Measurements from ENCODE around the gene TMBIM1.

Gene TMBIM1

GRCh38 chr2:218244665-218245064 lies 47.6 kb downstream of the TMBIM1 start:
- Histone ChIP-seq H3K4me2 (ENCODE audit: insufficient read depth, low read length, poor library complexity, severe bottlenecking) (no peak overlapping the region), H2BK15ac (ENCODE audit: low read length) (no peak overlapping the region), H3K9me3 (replicated peaks in 1 of 2; ENCODE audit: control insufficient read depth in 2 of 2, insufficient read depth in 1 of 2, low read depth in 1 of 2, low read length in 2 of 2) (no peaks in the 10 kb centered on the region), H2AK5ac (ENCODE audit: low read depth, low read length) (no peak overlapping the region), H4K8ac (ENCODE audit: low read depth, low read length) (no peak overlapping the region), H4K91ac (ENCODE audit: low read depth, low read length, poor library complexity) (no peak overlapping the region), H2BK120ac (ENCODE audit: low read depth, low read length) (no peak overlapping the region), H3K27ac (replicated peaks; ENCODE audit: low read length) (no peak overlapping the region), H3K4ac (ENCODE audit: low read length) (no peak overlapping the region), H3K18ac (ENCODE audit: low read length) (no peak overlapping the region), H3K36me3 (replicated peaks in 1 of 2; ENCODE audit: control insufficient read depth in 2 of 2, insufficient read depth in 2 of 2, low read length in 2 of 2) (peaks cover 38 to 96% of the 10 kb centered on the region in 2 donors), H3K9ac (ENCODE audit: low read depth, low read length, poor library complexity) (no peak overlapping the region), H3K14ac (ENCODE audit: low read length) (no peak overlapping the region), H3K4me3 (ENCODE audit: low read length in 2 of 2) (no peak overlapping the region), H3K27me3 (ENCODE audit: control insufficient read depth in 3 of 3, insufficient read depth in 3 of 3, low read depth in 1 of 3, low read length in 3 of 3) (no peaks in the 10 kb centered on the region), H2BK5ac (ENCODE audit: low read length) (no peak overlapping the region), H3K23ac (ENCODE audit: low read depth, low read length, poor library complexity) (no peak overlapping the region), H2BK12ac (ENCODE audit: low read length) (no peak overlapping the region), H3K79me1 (ENCODE audit: low read depth, low read length) (no peaks in the 10 kb centered on the region), H3K4me1 (ENCODE audit: control insufficient read depth in 2 of 2, insufficient read depth in 1 of 2, low read depth in 1 of 2, low read length in 2 of 2) (no peaks in the 10 kb centered on the region), H2AFZ (ENCODE audit: low read length) (no peak overlapping the region)
- no CpG with 5 or more reads among the region's 2 CpGs for WGBS, 2 donors (ENCODE audit: extremely low coverage in 2 of 2, insufficient read length in 2 of 2, insufficient replicate concordance in 1 of 2)
- no peak for DNase-seq (ENCODE audit: low spot score)

- no peak overlapping the region for H3K18ac ChIP-seq (ENCODE audit: low read length)
- no peak overlapping the region for H3K27ac ChIP-seq (replicated peaks; ENCODE audit: low read length)
- no peak overlapping the region for H3K4ac ChIP-seq (ENCODE audit: low read length)
- no peaks in the 10 kb centered on the region for H3K4me1 ChIP-seq (ENCODE audit: control insufficient read depth in 2 of 2, insufficient read depth in 1 of 2, low read depth in 1 of 2, low read length in 2 of 2)
- no peak overlapping the region for H2BK15ac ChIP-seq (ENCODE audit: low read length)
- no peak overlapping the region for H4K8ac ChIP-seq (ENCODE audit: low read depth, low read length)
- no peak overlapping the region for H4K91ac ChIP-seq (ENCODE audit: low read depth, low read length, poor library complexity)
- H3K27me3 ChIP-seq (ENCODE audit: control insufficient read depth in 3 of 3, insufficient read depth in 3 of 3, low read depth in 1 of 3, low read length in 3 of 3): no peaks in the 10 kb centered on the region
- H3K23ac ChIP-seq (ENCODE audit: low read depth, low read length, poor library complexity): no peak overlapping the region
- H3K4me3 ChIP-seq (ENCODE audit: low read length in 2 of 2): no peak overlapping the region
- H3K36me3 ChIP-seq (replicated peaks in 1 of 2; ENCODE audit: control insufficient read depth in 2 of 2, insufficient read depth in 2 of 2, low read length in 2 of 2): peaks cover 36 to 96% of the 10 kb centered on the region in 2 donors
- H2BK120ac ChIP-seq (ENCODE audit: low read depth, low read length): no peak overlapping the region
- H3K14ac ChIP-seq (ENCODE audit: low read length): no peak overlapping the region
- H3K9ac ChIP-seq (ENCODE audit: low read depth, low read length, poor library complexity): no peak overlapping the region
- H3K79me1 ChIP-seq (ENCODE audit: low read depth, low read length): no peaks in the 10 kb centered on the region
- H3K4me2 ChIP-seq (ENCODE audit: insufficient read depth, low read length, poor library complexity, severe bottlenecking): no peak overlapping the region
- H3K9me3 ChIP-seq (replicated peaks in 1 of 2; ENCODE audit: control insufficient read depth in 2 of 2, insufficient read depth in 1 of 2, low read depth in 1 of 2, low read length in 2 of 2): no peaks in the 10 kb centered on the region
- no peak overlapping the region for H2AFZ ChIP-seq (ENCODE audit: low read length)
- DNase-seq (ENCODE audit: low spot score): no peak
- H2AK5ac ChIP-seq (ENCODE audit: low read depth, low read length): no peak overlapping the region
- H2BK5ac ChIP-seq (ENCODE audit: low read length): no peak overlapping the region
- no CpG with 5 or more reads among the region's 1 CpG for WGBS, 2 donors (ENCODE audit: extremely low coverage in 2 of 2, insufficient read length in 2 of 2, insufficient replicate concordance in 1 of 2)
- H2BK12ac ChIP-seq (ENCODE audit: low read length): no peak overlapping the region
Measured at GRCh38 chr2:218244204-218244603, 48.1 kb downstream of the TMBIM1 start.

GRCh38 chr2:218238887-218239286 lies 53.4 kb downstream of the TMBIM1 start:
- no peaks in the 10 kb centered on the region for H3K27me3 ChIP-seq (ENCODE audit: control insufficient read depth in 3 of 3, insufficient read depth in 3 of 3, low read depth in 1 of 3, low read length in 3 of 3)
- no peaks in the 10 kb centered on the region for H3K4me1 ChIP-seq (ENCODE audit: control insufficient read depth in 2 of 2, insufficient read depth in 1 of 2, low read depth in 1 of 2, low read length in 2 of 2)
- H3K9ac ChIP-seq (ENCODE audit: low read depth, low read length, poor library complexity): no peak overlapping the region
- no peaks in the 10 kb centered on the region for H3K79me1 ChIP-seq (ENCODE audit: low read depth, low read length)
- no peak overlapping the region for H3K23ac ChIP-seq (ENCODE audit: low read depth, low read length, poor library complexity)
- no CpG with 5 or more reads among the region's 1 CpG for WGBS, 2 donors (ENCODE audit: extremely low coverage in 2 of 2, insufficient read length in 2 of 2, insufficient replicate concordance in 1 of 2)
- no peak overlapping the region for H3K4ac ChIP-seq (ENCODE audit: low read length)
- no peak overlapping the region for H2AK5ac ChIP-seq (ENCODE audit: low read depth, low read length)
- H3K27ac ChIP-seq (replicated peaks; ENCODE audit: low read length): no peak overlapping the region
- no peak overlapping the region for H4K8ac ChIP-seq (ENCODE audit: low read depth, low read length)
- H3K36me3 ChIP-seq (replicated peaks in 1 of 2; ENCODE audit: control insufficient read depth in 2 of 2, insufficient read depth in 2 of 2, low read length in 2 of 2): peaks cover 20 to 97% of the 10 kb centered on the region in 2 donors
- H3K9me3 ChIP-seq (replicated peaks in 1 of 2; ENCODE audit: control insufficient read depth in 2 of 2, insufficient read depth in 1 of 2, low read depth in 1 of 2, low read length in 2 of 2): no peaks in the 10 kb centered on the region
- no peak overlapping the region for H2BK15ac ChIP-seq (ENCODE audit: low read length)
- no peak overlapping the region for H2BK12ac ChIP-seq (ENCODE audit: low read length)
- no peak overlapping the region for H3K18ac ChIP-seq (ENCODE audit: low read length)
- no peak overlapping the region for H2BK120ac ChIP-seq (ENCODE audit: low read depth, low read length)
- no peak overlapping the region for H4K91ac ChIP-seq (ENCODE audit: low read depth, low read length, poor library complexity)
- no peak overlapping the region for H3K14ac ChIP-seq (ENCODE audit: low read length)
- H2BK5ac ChIP-seq (ENCODE audit: low read length): no peak overlapping the region
- H3K4me3 ChIP-seq (ENCODE audit: low read length in 2 of 2): no peak overlapping the region
- H3K4me2 ChIP-seq (ENCODE audit: insufficient read depth, low read length, poor library complexity, severe bottlenecking): no peak overlapping the region
- no peak overlapping the region for H2AFZ ChIP-seq (ENCODE audit: low read length)
- no peak for DNase-seq (ENCODE audit: low spot score)

- no peaks in the 10 kb centered on the region for H3K9me3 ChIP-seq (replicated peaks in 1 of 2; ENCODE audit: control insufficient read depth in 2 of 2, insufficient read depth in 1 of 2, low read depth in 1 of 2, low read length in 2 of 2)
- H3K14ac ChIP-seq (ENCODE audit: low read length): no peak overlapping the region
- H3K27me3 ChIP-seq (ENCODE audit: control insufficient read depth in 3 of 3, insufficient read depth in 3 of 3, low read depth in 1 of 3, low read length in 3 of 3): no peaks in the 10 kb centered on the region
- peaks cover 14 to 94% of the 10 kb centered on the region in 2 donors for H3K36me3 ChIP-seq (replicated peaks in 1 of 2; ENCODE audit: control insufficient read depth in 2 of 2, insufficient read depth in 2 of 2, low read length in 2 of 2)
- no peak overlapping the region for H3K18ac ChIP-seq (ENCODE audit: low read length)
- no peak overlapping the region for H3K27ac ChIP-seq (replicated peaks; ENCODE audit: low read length)
- no peak overlapping the region for H4K8ac ChIP-seq (ENCODE audit: low read depth, low read length)
- WGBS, 2 donors (ENCODE audit: extremely low coverage in 2 of 2, insufficient read length in 2 of 2, insufficient replicate concordance in 1 of 2): no CpG with 5 or more reads among the region's 4 CpGs
- H3K4me3 ChIP-seq (ENCODE audit: low read length in 2 of 2): no peak overlapping the region
- no peak overlapping the region for H2BK12ac ChIP-seq (ENCODE audit: low read length)
- no peak overlapping the region for H3K23ac ChIP-seq (ENCODE audit: low read depth, low read length, poor library complexity)
- no peak overlapping the region for H3K4me2 ChIP-seq (ENCODE audit: insufficient read depth, low read length, poor library complexity, severe bottlenecking)
- no peak overlapping the region for H4K91ac ChIP-seq (ENCODE audit: low read depth, low read length, poor library complexity)
- no peak overlapping the region for H3K4ac ChIP-seq (ENCODE audit: low read length)
- H2AK5ac ChIP-seq (ENCODE audit: low read depth, low read length): no peak overlapping the region
- no peak overlapping the region for H2BK15ac ChIP-seq (ENCODE audit: low read length)
- H2AFZ ChIP-seq (ENCODE audit: low read length): no peak overlapping the region
- no peaks in the 10 kb centered on the region for H3K4me1 ChIP-seq (ENCODE audit: control insufficient read depth in 2 of 2, insufficient read depth in 1 of 2, low read depth in 1 of 2, low read length in 2 of 2)
- H3K79me1 ChIP-seq (ENCODE audit: low read depth, low read length): peaks cover 2% of the 10 kb centered on the region
- H3K9ac ChIP-seq (ENCODE audit: low read depth, low read length, poor library complexity): no peak overlapping the region
- DNase-seq (ENCODE audit: low spot score): no peak
- no peak overlapping the region for H2BK5ac ChIP-seq (ENCODE audit: low read length)
- no peak overlapping the region for H2BK120ac ChIP-seq (ENCODE audit: low read depth, low read length)
Measured at GRCh38 chr2:218236829-218237228, 55.5 kb downstream of the TMBIM1 start.
